ENCODE measurements around the gene CKAP2L. TPM values are rescaled to one million over a fixed set of nuclear protein-coding genes. Genes with fewer than 3 reads are reported as not detected.
A peak's percentile ranks its signal among the peaks of the same experiment; 100 is the strongest.
"Not testable (repeated sequence)": the region's sequence is repeated elsewhere in the genome, so short reads cannot be mapped to it uniquely, and the experiment has no call there.

The CKAP2L gene
- total RNA-seq, 1 donor from 2014 or later: 0.62 TPM

GRCh38 chr2:112716826-112717352 lies 47.5 kb downstream of the CKAP2L start:
- intact Hi-C loops (cut with DNase I); DNase-seq (ENCODE audit: low spot score); ATAC-seq: not testable (repeated sequence)

GRCh38 chr2:112716094-112716493 lies 48.3 kb downstream of the CKAP2L start:
- DNase-seq (ENCODE audit: low spot score); intact Hi-C loops (cut with DNase I); ATAC-seq: not testable (repeated sequence)

GRCh38 chr2:112714836-112715631 lies 49.4 kb downstream of the CKAP2L start:
- intact Hi-C loops (cut with DNase I): no loop called here
- DNase-seq (ENCODE audit: low spot score) (peak; percentile 26), ATAC-seq (no peak)

- ATAC-seq: no peak
- intact Hi-C loops (cut with DNase I): no loop called here
- no peak for DNase-seq (ENCODE audit: low spot score)
These were observed 50.1 kb downstream of the CKAP2L start for GRCh38 chr2:112714331-112714730.

- DNase-seq (ENCODE audit: low spot score): peak; percentile 19
- ATAC-seq: no peak
- intact Hi-C loops (cut with DNase I): no loop called here
These were observed 50.5 kb downstream of the CKAP2L start for GRCh38 chr2:112713926-112714325.

- intact Hi-C loops (cut with DNase I): no loop called here
- ATAC-seq: no peak
- DNase-seq (ENCODE audit: low spot score): peak; percentile 31
These were observed 50.9 kb downstream of the CKAP2L start for GRCh38 chr2:112713585-112713925.

GRCh38 chr2:112712903-112713584 lies 51.4 kb downstream of the CKAP2L start:
- peak; percentile 36 for DNase-seq (ENCODE audit: low spot score)
- intact Hi-C loops (cut with DNase I): no loop called here
- ATAC-seq: no peak

GRCh38 chr2:112712465-112712864 lies 51.9 kb downstream of the CKAP2L start:
- intact Hi-C loops (cut with DNase I): no loop called here
- DNase-seq (ENCODE audit: low spot score) (peak; percentile 22), ATAC-seq (no peak)

GRCh38 chr2:112710956-112711750 lies 53.3 kb downstream of the CKAP2L start:
- intact Hi-C loops (cut with DNase I): no loop called here

GRCh38 chr2:112709703-112710102 lies 54.7 kb downstream of the CKAP2L start:
- DNase-seq (ENCODE audit: low spot score) (no peak), ATAC-seq (no peak)

More at GRCh38 chr2:112710956-112711750, 53.3 kb downstream of the CKAP2L start:
- ATAC-seq: no peak
- DNase-seq (ENCODE audit: low spot score): peak; percentile 25

GRCh38 chr2:112708968-112709367 lies 55.4 kb downstream of the CKAP2L start:
- intact Hi-C loops (cut with DNase I): no loop called here
- no peak for ATAC-seq
- peak; percentile 25 for DNase-seq (ENCODE audit: low spot score)

More at GRCh38 chr2:112709703-112710102, 54.7 kb downstream of the CKAP2L start:
- intact Hi-C loops (cut with DNase I): no loop called here

- intact Hi-C loops (cut with DNase I); DNase-seq (ENCODE audit: low spot score); ATAC-seq: not testable (repeated sequence)
These were observed 57.5 kb downstream of the CKAP2L start for GRCh38 chr2:112706947-112707346.

GRCh38 chr2:112706170-112706664 lies 58.2 kb downstream of the CKAP2L start:
- no peak for ATAC-seq
- DNase-seq (ENCODE audit: low spot score): no peak
- intact Hi-C loops (cut with DNase I): no loop called here

- ATAC-seq (no peak), DNase-seq (ENCODE audit: low spot score) (peak; percentile 12)
- intact Hi-C loops (cut with DNase I): no loop called here
These were observed 58.8 kb downstream of the CKAP2L start for GRCh38 chr2:112705575-112705974.

- ATAC-seq (no peak), DNase-seq (ENCODE audit: low spot score) (no peak)
- intact Hi-C loops (cut with DNase I): no loop called here
These were observed 60.7 kb downstream of the CKAP2L start for GRCh38 chr2:112703684-112704083.

- DNase-seq (ENCODE audit: low spot score): peak; percentile 43
- ATAC-seq: peak; percentile 75
- intact Hi-C loops (cut with DNase I): no loop called here
These were observed 63.4 kb downstream of the CKAP2L start for GRCh38 chr2:112701052-112701451.

GRCh38 chr2:112699984-112700667 lies 64.3 kb downstream of the CKAP2L start:
- ATAC-seq (peak; percentile 71), DNase-seq (ENCODE audit: low spot score) (no peak)
- intact Hi-C loops (cut with DNase I): no loop called here

- no peak for DNase-seq (ENCODE audit: low spot score)
- no peak for ATAC-seq
- intact Hi-C loops (cut with DNase I): no loop called here
These were observed 65.4 kb downstream of the CKAP2L start for GRCh38 chr2:112698834-112699515.
